CD4-positive, alpha-beta T cell (primary cell): ENCODE data around the gene SMR3B. TPM values are rescaled to one million over a fixed set of nuclear protein-coding genes. Genes with fewer than 3 reads are reported as not detected.

ENCODE experiments used
- ATAC-seq: fragments of 200-7000 bp; cut with Tn5 transposase; one replicate; pipeline ENCODE4 v1.10.0; 2022; ENCODE audit warnings: mild to moderate bottlenecking; ENCODE audit not compliant: poor library complexity
- CTCF ChIA-PET: fragments of 350-600 bp; sonication (Branson Sonifier 250); formaldehyde crosslinking; loops from one replicate; lab custom pipeline; 2021; ENCODE audit warnings: antibody characterized with exemption, inconsistent platforms; lab: Charles Lee
- POLR2A ChIA-PET: fragments of 350-600 bp; sonication (Branson Sonifier 250); formaldehyde crosslinking; loops from one replicate; lab custom pipeline; 2021; ENCODE audit warnings: antibody characterized with exemption, inconsistent platforms; lab: Charles Lee
- DNase-seq, 14 experiments: peaks; one replicate each; pipeline ENCODE4 v3.0.0-alpha.2; 2013 to 2020; ENCODE audit warnings: mixed read lengths in 2 of 14
- H3K27ac ChIP-seq, 2 donors: one replicate each; pipeline versions ENCODE4 v1.5.1 to v1.7.0; 2013; ENCODE audit warnings: low read length in 2 of 2, low read depth in 1 of 2, mild to moderate bottlenecking in 1 of 2
- H3K27me3 ChIP-seq, 2 experiments: 1 replicate in 1 of 2; 2 replicates in 1 of 2; pipeline versions ENCODE4 v1.6.1 to v1.7.0; 2013; ENCODE audit warnings: low read length in 2 of 2, control low read depth in 1 of 2, mild to moderate bottlenecking in 1 of 2, moderate library complexity in 1 of 2; ENCODE audit not compliant: insufficient read depth in 2 of 2, control insufficient read depth in 1 of 2
- H3K36me3 ChIP-seq: one replicate; pipeline ENCODE4 v1.6.1; 2013; ENCODE audit warnings: low read length, control low read depth; ENCODE audit not compliant: insufficient read depth
- H3K4me1 ChIP-seq: one replicate; pipeline ENCODE4 v1.6.1; 2013; ENCODE audit warnings: low read length, control low read depth; ENCODE audit not compliant: insufficient read depth
- H3K4me3 ChIP-seq: one replicate; pipeline ENCODE4 v1.5.1; 2013; ENCODE audit warnings: mild to moderate bottlenecking, low read length, moderate library complexity
- H3K9me3 ChIP-seq, 2 experiments: 1 replicate in 1 of 2; 2 replicates in 1 of 2; pipeline versions ENCODE4 v1.6.1 to v1.7.0; 2013; ENCODE audit warnings: low read length in 2 of 2, mild to moderate bottlenecking in 2 of 2, control low read depth in 1 of 2, moderate library complexity in 1 of 2; ENCODE audit not compliant: control insufficient read depth in 1 of 2, insufficient read depth in 1 of 2
- H3K27ac Mint-ChIP-seq: one replicate; pipeline ENCODE4 v1.8.0; 2020; ENCODE audit warnings: mixed read lengths
- H3K27me3 Mint-ChIP-seq: one replicate; pipeline ENCODE4 v1.8.0; 2021; ENCODE audit warnings: mixed read lengths
- H3K36me3 Mint-ChIP-seq: one replicate; pipeline ENCODE4 v1.8.0; 2021; ENCODE audit warnings: low read depth, mixed read lengths
- H3K4me1 Mint-ChIP-seq: one replicate; pipeline ENCODE4 v1.8.0; 2021; ENCODE audit warnings: low read depth, mixed read lengths
- H3K4me3 Mint-ChIP-seq: one replicate; pipeline ENCODE4 v1.8.0; 2020; ENCODE audit warnings: mild to moderate bottlenecking, mixed read lengths
- H3K9me3 Mint-ChIP-seq: one replicate; pipeline ENCODE4 v1.8.0; 2020; ENCODE audit warnings: mixed read lengths
- CTCF ChIP-seq: fragments of 200-600 bp; IDR thresholded peaks from one replicate; pipeline ENCODE4 v1.8.0; 2022; ENCODE audit warnings: antibody characterized with exemption, mild to moderate bottlenecking
- intact Hi-C, 2 experiments: fragments of 100-400 bp; cut with DNase I in 1 of 2; cut with micrococcal nuclease in 1 of 2; formaldehyde crosslinking; loops; one replicate each; pipeline versions ENCODE4 v1.15.1 to v1.9.0; 2023 to 2025; cut with DNase I, micrococcal nuclease
- total RNA-seq, 174 experiments: library from RNA in 2 of 174; stranded (reverse) in 2 of 174; gene quantifications; one replicate each; pipeline ENCODE4 v1.2.3 and lab custom pipeline; 2021 to 2026

Gene SMR3B
- total RNA-seq, 2 experiments from 2014 or later, result not detected

- no peak overlapping the region for H3K4me3 ChIP-seq
- no peak for TF ChIP-seq CTCF
- ATAC-seq (no peak), DNase-seq (no peak)
- H3K4me1 Mint-ChIP-seq, result no peaks in the 10 kb centered on the region
- no peak overlapping the region for H3K4me3 Mint-ChIP-seq
- ChIA-PET CTCF (no interaction called here), POLR2A (no interaction called here)
- no peaks in the 10 kb centered on the region for H3K27me3 Mint-ChIP-seq
- H3K27ac Mint-ChIP-seq, result no peak overlapping the region
- no peaks in the 10 kb centered on the region for H3K9me3 ChIP-seq
- H3K9me3 Mint-ChIP-seq, result no peaks in the 10 kb centered on the region
- no peaks in the 10 kb centered on the region for H3K36me3 ChIP-seq
- H3K36me3 Mint-ChIP-seq, result no peaks in the 10 kb centered on the region
- intact Hi-C loops, result no loop called here
- H3K27me3 ChIP-seq, result no peaks in the 10 kb centered on the region
- H3K27ac ChIP-seq, result no peak overlapping the region
- no peaks in the 10 kb centered on the region for H3K4me1 ChIP-seq
These were observed 16.4 kb downstream of the SMR3B start for GRCh38 chr4:70399319-70399718.

GRCh38 chr4:70402762-70403161 is 19.8 kb downstream of the SMR3B start:
- DNase-seq (no peak), ATAC-seq (no peak)
- intact Hi-C loops, result no loop called here
- Mint-ChIP-seq H3K36me3 (no peaks in the 10 kb centered on the region), H3K27me3 (no peaks in the 10 kb centered on the region), H3K9me3 (no peaks in the 10 kb centered on the region), H3K27ac (no peak overlapping the region), H3K4me3 (no peak overlapping the region), H3K4me1 (no peaks in the 10 kb centered on the region)
- no peaks in the 10 kb centered on the region for H3K27me3 ChIP-seq
- H3K9me3 ChIP-seq, result no peaks in the 10 kb centered on the region
- H3K27ac ChIP-seq, result no peak overlapping the region
- TF ChIP-seq CTCF, result no peak
- H3K4me3 ChIP-seq, result no peak overlapping the region
- no peaks in the 10 kb centered on the region for H3K36me3 ChIP-seq
- no peaks in the 10 kb centered on the region for H3K4me1 ChIP-seq
- POLR2A ChIA-PET, result no interaction called here
- CTCF ChIA-PET, result no interaction called here

- no peaks in the 10 kb centered on the region for H3K36me3 ChIP-seq
- H3K36me3 Mint-ChIP-seq, result no peaks in the 10 kb centered on the region
- no peaks in the 10 kb centered on the region for H3K9me3 Mint-ChIP-seq
- H3K27me3 ChIP-seq, result no peaks in the 10 kb centered on the region
- intact Hi-C loops, result no loop called here
- no peaks in the 10 kb centered on the region for H3K27me3 Mint-ChIP-seq
- no peak overlapping the region for H3K4me3 ChIP-seq
- CTCF ChIA-PET, result no interaction called here
- H3K9me3 ChIP-seq, result no peaks in the 10 kb centered on the region
- no peak overlapping the region for H3K27ac ChIP-seq
- H3K4me3 Mint-ChIP-seq, result no peak overlapping the region
- TF ChIP-seq CTCF, result no peak
- H3K27ac Mint-ChIP-seq, result no peak overlapping the region
- H3K4me1 ChIP-seq, result no peaks in the 10 kb centered on the region
- H3K4me1 Mint-ChIP-seq, result no peaks in the 10 kb centered on the region
- no peak for DNase-seq
- POLR2A ChIA-PET, result no interaction called here
- no peak for ATAC-seq
These were observed 22.8 kb downstream of the SMR3B start for GRCh38 chr4:70405765-70406164.
